HTERT RPE-1 (cell line): ENCODE measurements around the gene RPS3.

ENCODE experiments used
- in situ Hi-C: fragments of 300-500 bp; cut with MboI; formaldehyde crosslinking; loops from 4 replicates; pipeline ENCODE4 v1.14.3; 2020; ENCODE audit warnings: low sequenced_read_pairs

Gene RPS3

GRCh38 chr11:75453916-75454655 is 54.8 kb downstream of the RPS3 start:
- in situ Hi-C loops, result no loop called here

- in situ Hi-C loops, result no loop called here
Observed at GRCh38 chr11:75454987-75455386, 55.7 kb downstream of the RPS3 start.
